ENCODE results near the gene CACNA1S. TPM values are rescaled to one million over a fixed set of nuclear protein-coding genes. Genes with fewer than 3 reads are reported as not detected.

The CACNA1S gene
- total and polyA plus RNA-seq, 2 of the 13 experiments (the other 11 are each of a cell fraction or from before 2014, with no cell fraction given), result not detected

- no peak for TF ChIP-seq BORCS8-MEF2B (CRISPR knock-in tag; IDR thresholded peaks at IDR 0.05)
- no peak for TF ChIP-seq ZBTB42 (CRISPR knock-in tag; IDR thresholded peaks at IDR 0.05)
- TF ChIP-seq ATF3 (CRISPR knock-in tag; IDR thresholded peaks at IDR 0.05), result no peak
- no peak for TF ChIP-seq ZNF639 (CRISPR knock-in tag; conservative IDR thresholded peaks at IDR 0.05)
- no peak for TF ChIP-seq ZNF652 (CRISPR knock-in tag; IDR thresholded peaks at IDR 0.05; ENCODE audit: borderline replicate concordance, low read depth)
- no peak for TF ChIP-seq TRAFD1 (CRISPR knock-in tag; IDR thresholded peaks at IDR 0.05; ENCODE audit: borderline replicate concordance)
- TF ChIP-seq STAT5B (CRISPR knock-in tag; IDR thresholded peaks at IDR 0.05), result no peak
- TF ChIP-seq NFYB (CRISPR knock-in tag; IDR thresholded peaks at IDR 0.05), result peak; percentile 87
- TF ChIP-seq, protein P1, sequence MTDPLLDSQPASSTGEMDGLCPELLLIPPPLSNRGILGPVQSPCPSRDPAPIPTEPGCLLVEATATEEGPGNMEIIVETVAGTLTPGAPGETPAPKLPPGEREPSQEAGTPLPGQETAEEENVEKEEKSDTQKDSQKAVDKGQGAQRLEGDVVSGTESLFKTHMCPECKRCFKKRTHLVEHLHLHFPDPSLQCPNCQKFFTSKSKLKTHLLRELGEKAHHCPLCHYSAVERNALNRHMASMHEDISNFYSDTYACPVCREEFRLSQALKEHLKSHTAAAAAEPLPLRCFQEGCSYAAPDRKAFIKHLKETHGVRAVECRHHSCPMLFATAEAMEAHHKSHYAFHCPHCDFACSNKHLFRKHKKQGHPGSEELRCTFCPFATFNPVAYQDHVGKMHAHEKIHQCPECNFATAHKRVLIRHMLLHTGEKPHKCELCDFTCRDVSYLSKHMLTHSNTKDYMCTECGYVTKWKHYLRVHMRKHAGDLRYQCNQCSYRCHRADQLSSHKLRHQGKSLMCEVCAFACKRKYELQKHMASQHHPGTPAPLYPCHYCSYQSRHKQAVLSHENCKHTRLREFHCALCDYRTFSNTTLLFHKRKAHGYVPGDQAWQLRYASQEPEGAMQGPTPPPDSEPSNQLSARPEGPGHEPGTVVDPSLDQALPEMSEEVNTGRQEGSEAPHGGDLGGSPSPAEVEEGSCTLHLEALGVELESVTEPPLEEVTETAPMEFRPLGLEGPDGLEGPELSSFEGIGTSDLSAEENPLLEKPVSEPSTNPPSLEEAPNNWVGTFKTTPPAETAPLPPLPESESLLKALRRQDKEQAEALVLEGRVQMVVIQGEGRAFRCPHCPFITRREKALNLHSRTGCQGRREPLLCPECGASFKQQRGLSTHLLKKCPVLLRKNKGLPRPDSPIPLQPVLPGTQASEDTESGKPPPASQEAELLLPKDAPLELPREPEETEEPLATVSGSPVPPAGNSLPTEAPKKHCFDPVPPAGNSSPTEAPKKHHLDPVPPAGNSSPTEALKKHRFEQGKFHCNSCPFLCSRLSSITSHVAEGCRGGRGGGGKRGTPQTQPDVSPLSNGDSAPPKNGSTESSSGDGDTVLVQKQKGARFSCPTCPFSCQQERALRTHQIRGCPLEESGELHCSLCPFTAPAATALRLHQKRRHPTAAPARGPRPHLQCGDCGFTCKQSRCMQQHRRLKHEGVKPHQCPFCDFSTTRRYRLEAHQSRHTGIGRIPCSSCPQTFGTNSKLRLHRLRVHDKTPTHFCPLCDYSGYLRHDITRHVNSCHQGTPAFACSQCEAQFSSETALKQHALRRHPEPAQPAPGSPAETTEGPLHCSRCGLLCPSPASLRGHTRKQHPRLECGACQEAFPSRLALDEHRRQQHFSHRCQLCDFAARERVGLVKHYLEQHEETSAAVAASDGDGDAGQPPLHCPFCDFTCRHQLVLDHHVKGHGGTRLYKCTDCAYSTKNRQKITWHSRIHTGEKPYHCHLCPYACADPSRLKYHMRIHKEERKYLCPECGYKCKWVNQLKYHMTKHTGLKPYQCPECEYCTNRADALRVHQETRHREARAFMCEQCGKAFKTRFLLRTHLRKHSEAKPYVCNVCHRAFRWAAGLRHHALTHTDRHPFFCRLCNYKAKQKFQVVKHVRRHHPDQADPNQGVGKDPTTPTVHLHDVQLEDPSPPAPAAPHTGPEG (CRISPR knock-in tag; IDR thresholded peaks at IDR 0.05), result no peak
- no peak for TF ChIP-seq ZNF274 (CRISPR knock-in tag; IDR thresholded peaks at IDR 0.05)
- no peak for TF ChIP-seq ZNF432 (CRISPR knock-in tag; IDR thresholded peaks at IDR 0.05; ENCODE audit: borderline replicate concordance)
- no peak for TF ChIP-seq KAT8 (CRISPR knock-in tag; IDR thresholded peaks at IDR 0.05)
These were observed 42.4 kb upstream of the CACNA1S start, which contains the start of gene TMEM9 (continued) for GRCh38 chr1:201154389-201155165.
